SK-N-SH (cell line): ENCODE measurements around the gene TRIM14. TPM values are rescaled to one million over a fixed set of nuclear protein-coding genes. Genes with fewer than 3 reads are reported as not detected.

Experiments
- CTCF ChIA-PET: fragments of 300-600, 350-600 bp; formaldehyde crosslinking; extraction: SDS; loops from one replicate; lab custom pipeline; 2021; lab: Yijun Ruan, JAX
- POLR2A ChIA-PET: fragments of 350-600 bp; sonication (Branson Sonifier 250); formaldehyde crosslinking; extraction: SDS; loops from one replicate; lab custom pipeline; 2020; ENCODE audit warnings: antibody characterized with exemption, inconsistent platforms; lab: Yijun Ruan, JAX
- DNase-seq: peaks from one replicate; pipeline ENCODE4 v3.0.0; 2012
- H2AFZ ChIP-seq: fragments of 200-600 bp; sonication (generic); 2 replicates; pipeline ENCODE4 v1.8.1; 2016; ENCODE audit warnings: antibody characterized with exemption, mild to moderate bottlenecking, low read depth
- H3F3A ChIP-seq: fragments of 200-600 bp; sonication (generic); replicated peaks from 2 replicates; pipeline ENCODE3; 2016; ENCODE audit warnings: antibody characterized with exemption, mild to moderate bottlenecking; ENCODE audit not compliant: insufficient read depth
- H3K27ac ChIP-seq, 2 experiments: fragments of 200-500 bp in 1 of 2; fragments of 200-600 bp in 1 of 2; sonication (Bioruptor generic) in 1 of 2; sonication (generic), shearing (Covaris generic) in 1 of 2; 2 replicates each; pipeline versions ENCODE4 v1.5.1 to v1.6.1; 2014 to 2016; ENCODE audit warnings: low read depth in 2 of 2, inconsistent platforms in 1 of 2, low read length in 1 of 2, mild to moderate bottlenecking in 1 of 2, mixed read lengths in 1 of 2
- H3K27me3 ChIP-seq: fragments of 200-600 bp; sonication (generic), shearing (Covaris generic); 2 replicates; pipeline ENCODE4 v1.6.1; 2016; ENCODE audit warnings: mixed run types; ENCODE audit not compliant: insufficient read depth
- H3K36me3 ChIP-seq, 2 experiments: fragments of 200-500 bp in 1 of 2; fragments of 200-600 bp in 1 of 2; sonication (Bioruptor generic) in 1 of 2; sonication (generic) in 1 of 2; replicated peaks in 1 of 2; 2 replicates each; pipeline versions ENCODE3 to v1.5.1; 2014 to 2016; ENCODE audit warnings: low read length in 1 of 2, mild to moderate bottlenecking in 1 of 2; ENCODE audit not compliant: insufficient read depth in 2 of 2, control insufficient read depth in 1 of 2
- H3K4me1 ChIP-seq, 2 experiments: fragments of 200-500 bp in 1 of 2; fragments of 200-600 bp in 1 of 2; sonication (Bioruptor generic) in 1 of 2; sonication (generic), shearing (Covaris generic) in 1 of 2; 2 replicates each; pipeline versions ENCODE4 v1.5.1 to v1.6.1; 2014 to 2016; ENCODE audit warnings: low read depth in 1 of 2, low read length in 1 of 2, mixed run types in 1 of 2; ENCODE audit not compliant: insufficient read depth in 2 of 2, control insufficient read depth in 1 of 2
- H3K4me2 ChIP-seq: fragments of 200-600 bp; sonication (generic), shearing (Covaris generic); 2 replicates; pipeline ENCODE4 v1.6.1; 2017; ENCODE audit warnings: mixed run types
- H3K4me3 ChIP-seq, 2 experiments: fragments of 200-500 bp in 1 of 2; fragments of 200-600 bp in 1 of 2; sonication (Bioruptor generic) in 1 of 2; sonication (generic), shearing (Covaris generic) in 1 of 2; 2 replicates each; pipeline versions ENCODE4 v1.5.1 to v1.8.1; 2014 to 2016; ENCODE audit warnings: low read depth in 2 of 2, inconsistent platforms in 1 of 2, low read length in 1 of 2, mild to moderate bottlenecking in 1 of 2, mixed read lengths in 1 of 2, moderate library complexity in 1 of 2
- H3K79me2 ChIP-seq: fragments of 200-600 bp; sonication (generic); 2 replicates; pipeline ENCODE4 v1.8.1; 2017; ENCODE audit warnings: mild to moderate bottlenecking; ENCODE audit not compliant: insufficient read depth
- H3K9ac ChIP-seq: fragments of 200-600 bp; sonication (generic); 2 replicates; pipeline ENCODE4 v1.6.1; 2017; ENCODE audit warnings: mixed run types
- H3K9me2 ChIP-seq: fragments of 200-600 bp; sonication (generic); 2 replicates; pipeline ENCODE4 v1.6.1; 2017; ENCODE audit warnings: mixed run types
- H3K9me3 ChIP-seq: fragments of 200-600 bp; sonication (generic); 2 replicates; pipeline ENCODE4 v1.6.1; 2017; ENCODE audit warnings: mixed run types, mild to moderate bottlenecking, moderate library complexity
- H4K20me1 ChIP-seq: fragments of 200-600 bp; sonication (generic); 2 replicates; pipeline ENCODE4 v1.6.1; 2017; ENCODE audit warnings: mild to moderate bottlenecking, mixed run types; ENCODE audit not compliant: insufficient read depth
- ELF1 ChIP-seq: IDR thresholded peaks from 2 replicates; pipeline ENCODE4 v1.4.0; 2012
- EP300 ChIP-seq, 2 experiments: IDR thresholded peaks; 2 replicates each; pipeline versions ENCODE4 v1.4.0 to v1.6.1; 2012; ENCODE audit warnings: borderline replicate concordance in 1 of 2, low read depth in 1 of 2, low read length in 1 of 2
- EZH2phosphoT487 ChIP-seq: fragments of 200-600 bp; sonication (generic); IDR thresholded peaks from 2 replicates; pipeline ENCODE4 v1.6.1; 2017; ENCODE audit warnings: low read depth, mixed run types, mild to moderate bottlenecking, antibody characterized with exemption, moderate library complexity, borderline replicate concordance
- FOSL2 ChIP-seq: IDR thresholded peaks from 2 replicates; pipeline ENCODE4 v1.4.0; 2012; ENCODE audit warnings: low read depth, mild to moderate bottlenecking, moderate library complexity, borderline replicate concordance
- FOXJ3 ChIP-seq: sonication (generic); formaldehyde crosslinking; IDR thresholded peaks from 2 replicates; pipeline ENCODE4 v1.5.1; 2020; ENCODE audit warnings: mild to moderate bottlenecking, missing genetic modification reagents
- FOXM1 ChIP-seq: IDR thresholded peaks from 2 replicates; pipeline ENCODE4 v1.4.0; 2012; ENCODE audit warnings: low read depth, mild to moderate bottlenecking
- JUND ChIP-seq: IDR thresholded peaks from 2 replicates; pipeline ENCODE4 v1.4.0; 2012
- NRF1 ChIP-seq: IDR thresholded peaks from 2 replicates; pipeline ENCODE4 v1.6.1; 2012; ENCODE audit warnings: low read depth, mild to moderate bottlenecking, low read length
- RCOR1 ChIP-seq: fragments of 150-350 bp; IDR thresholded peaks from 2 replicates; pipeline ENCODE4 v1.6.1; 2017; ENCODE audit warnings: antibody characterized with exemption, low read length
- SMC3 ChIP-seq: IDR thresholded peaks from 2 replicates; pipeline ENCODE4 v1.6.1; 2012; ENCODE audit warnings: low read depth, low read length, improper control_type of control experiment
- TEAD4 ChIP-seq: IDR thresholded peaks from 2 replicates; pipeline ENCODE4 v1.4.0; 2012; ENCODE audit warnings: mild to moderate bottlenecking, borderline replicate concordance; ENCODE audit not compliant: insufficient read depth
- YY1 ChIP-seq: IDR thresholded peaks from 2 replicates; pipeline ENCODE4 v1.4.0; 2012; ENCODE audit warnings: low read depth, mild to moderate bottlenecking
- WGBS: methylation state at CpG from one replicate; pipeline ENCODE4 v1.1.6; 2017; ENCODE audit warnings: low lambda C conversion rate; 5-methylcytosine and 5-hydroxymethylcytosine counted together
- polyA plus RNA-seq, 3 experiments: library from polyadenylated mRNA; depleted of rRNA; stranded (reverse); fragments of >200 nt; gene quantifications; 2 replicates each; pipeline ENCODE4 v1.2.3, GENCODE V29; 2012
- TF ChIP-seq, protein P1 (sequence below): IDR thresholded peaks from 2 replicates; pipeline ENCODE4 v1.4.0; 2012; ENCODE audit warnings: low read depth, borderline replicate concordance
- TF ChIP-seq, protein P2 (sequence below): IDR thresholded peaks from 2 replicates; pipeline ENCODE4 v1.4.0; 2012; ENCODE audit warnings: low read depth
- TF ChIP-seq, protein P3 (sequence below): fragments of 150-350 bp; IDR thresholded peaks from 2 replicates; pipeline ENCODE4 v1.6.1; 2017; ENCODE audit warnings: antibody characterized with exemption, low read length, low read depth, borderline replicate concordance

TRIM14 gene
- polyA plus RNA-seq, 1 of the 3 experiments (the other 2 are of a cell fraction): 15.3 TPM

DNA sequence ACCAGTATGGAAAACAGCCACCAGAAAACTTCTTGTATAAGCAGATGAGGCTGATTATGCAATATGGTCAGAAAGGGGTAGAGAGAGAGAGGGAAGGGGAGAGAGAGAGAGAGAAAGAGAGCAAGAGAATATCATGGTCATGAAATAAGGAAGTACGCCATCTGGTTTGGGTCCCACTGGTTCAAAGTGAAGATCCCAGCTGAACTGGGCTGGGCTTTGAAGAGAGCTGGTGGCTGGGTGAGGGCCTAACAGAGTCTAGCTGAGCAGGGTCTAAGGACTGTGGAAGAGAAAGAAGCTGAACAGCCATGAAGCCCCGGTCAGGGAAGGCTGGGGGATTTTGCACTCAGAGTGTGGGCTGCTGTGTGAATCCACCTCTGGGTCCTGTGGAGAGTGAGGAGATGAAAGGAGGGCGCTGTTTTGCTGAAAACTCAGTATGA is 14.6 kb downstream of the TRIM14 start:
- Histone ChIP-seq H3K9me3 (no peaks in the 10 kb centered on the region), H3K79me2 (no peaks in the 10 kb centered on the region), H4K20me1 (no peaks in the 10 kb centered on the region), H3K4me2 (no peak overlapping the region), H3K9me2 (no peaks in the 10 kb centered on the region), H3K27me3 (no peaks in the 10 kb centered on the region), H3K36me3 (peaks cover 1 to 19% of the 10 kb centered on the region in 2 experiments), H3K27ac (no peak overlapping the region), H3F3A (no peaks in the 10 kb centered on the region), H3K9ac (no peak overlapping the region), H2AFZ (no peak overlapping the region), H3K4me3 (no peak overlapping the region), H3K4me1 (peaks cover 0 to 3% of the 10 kb centered on the region in 2 experiments; a peak in 1 of 4 replicates)
- no peak for DNase-seq
- no peak for TF ChIP-seq ELF1
- no peak for TF ChIP-seq RCOR1
- TF ChIP-seq YY1: no peak
- TF ChIP-seq, protein P1, sequence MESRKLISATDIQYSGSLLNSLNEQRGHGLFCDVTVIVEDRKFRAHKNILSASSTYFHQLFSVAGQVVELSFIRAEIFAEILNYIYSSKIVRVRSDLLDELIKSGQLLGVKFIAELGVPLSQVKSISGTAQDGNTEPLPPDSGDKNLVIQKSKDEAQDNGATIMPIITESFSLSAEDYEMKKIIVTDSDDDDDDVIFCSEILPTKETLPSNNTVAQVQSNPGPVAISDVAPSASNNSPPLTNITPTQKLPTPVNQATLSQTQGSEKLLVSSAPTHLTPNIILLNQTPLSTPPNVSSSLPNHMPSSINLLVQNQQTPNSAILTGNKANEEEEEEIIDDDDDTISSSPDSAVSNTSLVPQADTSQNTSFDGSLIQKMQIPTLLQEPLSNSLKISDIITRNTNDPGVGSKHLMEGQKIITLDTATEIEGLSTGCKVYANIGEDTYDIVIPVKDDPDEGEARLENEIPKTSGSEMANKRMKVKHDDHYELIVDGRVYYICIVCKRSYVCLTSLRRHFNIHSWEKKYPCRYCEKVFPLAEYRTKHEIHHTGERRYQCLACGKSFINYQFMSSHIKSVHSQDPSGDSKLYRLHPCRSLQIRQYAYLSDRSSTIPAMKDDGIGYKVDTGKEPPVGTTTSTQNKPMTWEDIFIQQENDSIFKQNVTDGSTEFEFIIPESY: no peak
- TF ChIP-seq EZH2phosphoT487: no peak
- TF ChIP-seq EP300 (IDR thresholded peaks at IDR 0.05; ENCODE audit: borderline replicate concordance in 1 of 2, low read depth in 1 of 2, low read length in 1 of 2): no peak
- TF ChIP-seq SMC3: no peak
- no peak for TF ChIP-seq FOSL2
- TF ChIP-seq, protein P2, sequence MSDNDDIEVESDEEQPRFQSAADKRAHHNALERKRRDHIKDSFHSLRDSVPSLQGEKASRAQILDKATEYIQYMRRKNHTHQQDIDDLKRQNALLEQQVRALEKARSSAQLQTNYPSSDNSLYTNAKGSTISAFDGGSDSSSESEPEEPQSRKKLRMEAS: no peak
- TF ChIP-seq FOXJ3 (CRISPR knock-in tag): no peak
- TF ChIP-seq NRF1: no peak
- no peak for TF ChIP-seq FOXM1
- ChIA-PET CTCF (interaction anchor here (1.5 kb wide), 1 partner anchor 30 kb away, joined by 3 read pairs; no protein-coding TSS in a partner anchor), POLR2A (no interaction called here)
- WGBS: 96% methylated on average over 3 of the region's 3 CpGs

DNA sequence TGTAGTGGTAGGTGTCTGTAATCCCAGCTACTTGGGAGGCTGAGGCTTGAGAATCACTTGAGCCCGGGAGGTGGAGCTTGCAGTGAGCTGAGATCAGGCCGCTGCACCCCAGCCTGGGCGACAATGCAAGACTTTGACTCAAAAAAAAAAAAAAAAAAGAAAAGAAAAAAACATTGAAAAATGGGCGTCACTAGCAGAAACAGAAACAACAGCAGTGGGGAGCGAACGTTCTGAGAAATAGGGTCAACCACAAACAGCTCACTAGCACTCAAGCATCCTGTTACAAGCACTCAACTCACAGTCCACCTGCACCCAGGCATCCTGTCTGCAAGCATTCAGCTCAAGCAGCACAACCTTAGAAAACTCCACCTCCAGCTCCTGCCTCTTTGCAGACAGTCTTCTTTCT is 17.2 kb downstream of the TRIM14 start:
- CTCF ChIA-PET: interaction anchor here (1.1 kb wide), 1 partner anchor 17 kb away, joined by 3 read pairs; no protein-coding TSS in a partner anchor
- DNase-seq: no peak
- H3K27ac ChIP-seq: no peak overlapping the region
- no peak overlapping the region for H3K4me2 ChIP-seq
- H4K20me1 ChIP-seq: no peaks in the 10 kb centered on the region
- H3K9me2 ChIP-seq: no peaks in the 10 kb centered on the region
- H3K9me3 ChIP-seq: no peaks in the 10 kb centered on the region
- POLR2A ChIA-PET: no interaction called here
- TF ChIP-seq, protein P3, sequence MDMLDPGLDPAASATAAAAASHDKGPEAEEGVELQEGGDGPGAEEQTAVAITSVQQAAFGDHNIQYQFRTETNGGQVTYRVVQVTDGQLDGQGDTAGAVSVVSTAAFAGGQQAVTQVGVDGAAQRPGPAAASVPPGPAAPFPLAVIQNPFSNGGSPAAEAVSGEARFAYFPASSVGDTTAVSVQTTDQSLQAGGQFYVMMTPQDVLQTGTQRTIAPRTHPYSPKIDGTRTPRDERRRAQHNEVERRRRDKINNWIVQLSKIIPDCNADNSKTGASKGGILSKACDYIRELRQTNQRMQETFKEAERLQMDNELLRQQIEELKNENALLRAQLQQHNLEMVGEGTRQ: no peak
- TF ChIP-seq FOXJ3 (CRISPR knock-in tag) (no peak), JUND (no peak), TEAD4 (no peak), RCOR1 (no peak)
- WGBS: 86% methylated on average over 6 of the region's 6 CpGs
- H3K9ac ChIP-seq: no peak overlapping the region
- no peaks in the 10 kb centered on the region for H3F3A ChIP-seq
- H3K79me2 ChIP-seq: no peaks in the 10 kb centered on the region
- H3K36me3 ChIP-seq: peaks cover 0 to 16% of the 10 kb centered on the region in 2 experiments
- peaks cover 0 to 3% of the 10 kb centered on the region in 2 experiments; a peak in 1 of 4 replicates for H3K4me1 ChIP-seq
- no peak overlapping the region for H3K4me3 ChIP-seq
- H3K27me3 ChIP-seq: no peaks in the 10 kb centered on the region
- no peak overlapping the region for H2AFZ ChIP-seq
